CD4-positive, alpha-beta T cell (primary cell): ENCODE data around the gene RIPOR1. TPM values are rescaled to one million over a fixed set of nuclear protein-coding genes. Genes with fewer than 3 reads are reported as not detected.

Experiments
- ATAC-seq: fragments of 200-7000 bp; cut with Tn5 transposase; one replicate; pipeline ENCODE4 v1.10.0; 2022; ENCODE audit warnings: mild to moderate bottlenecking; ENCODE audit not compliant: poor library complexity
- CTCF ChIA-PET: fragments of 350-600 bp; sonication (Branson Sonifier 250); formaldehyde crosslinking; loops from one replicate; lab custom pipeline; 2021; ENCODE audit warnings: antibody characterized with exemption, inconsistent platforms; lab: Charles Lee
- POLR2A ChIA-PET: fragments of 350-600 bp; sonication (Branson Sonifier 250); formaldehyde crosslinking; loops from one replicate; lab custom pipeline; 2021; ENCODE audit warnings: antibody characterized with exemption, inconsistent platforms; lab: Charles Lee
- DNase-seq, 14 experiments: peaks; one replicate each; pipeline ENCODE4 v3.0.0-alpha.2; 2013 to 2020; ENCODE audit warnings: mixed read lengths in 2 of 14
- H3K27ac ChIP-seq, 2 donors: one replicate each; pipeline versions ENCODE4 v1.5.1 to v1.7.0; 2013; ENCODE audit warnings: low read length in 2 of 2, low read depth in 1 of 2, mild to moderate bottlenecking in 1 of 2
- H3K27me3 ChIP-seq, 2 experiments: 1 replicate in 1 of 2; 2 replicates in 1 of 2; pipeline versions ENCODE4 v1.6.1 to v1.7.0; 2013; ENCODE audit warnings: low read length in 2 of 2, control low read depth in 1 of 2, mild to moderate bottlenecking in 1 of 2, moderate library complexity in 1 of 2; ENCODE audit not compliant: insufficient read depth in 2 of 2, control insufficient read depth in 1 of 2
- H3K36me3 ChIP-seq: one replicate; pipeline ENCODE4 v1.6.1; 2013; ENCODE audit warnings: low read length, control low read depth; ENCODE audit not compliant: insufficient read depth
- H3K4me1 ChIP-seq: one replicate; pipeline ENCODE4 v1.6.1; 2013; ENCODE audit warnings: low read length, control low read depth; ENCODE audit not compliant: insufficient read depth
- H3K4me3 ChIP-seq: one replicate; pipeline ENCODE4 v1.5.1; 2013; ENCODE audit warnings: mild to moderate bottlenecking, low read length, moderate library complexity
- H3K9me3 ChIP-seq, 2 experiments: 1 replicate in 1 of 2; 2 replicates in 1 of 2; pipeline versions ENCODE4 v1.6.1 to v1.7.0; 2013; ENCODE audit warnings: low read length in 2 of 2, mild to moderate bottlenecking in 2 of 2, control low read depth in 1 of 2, moderate library complexity in 1 of 2; ENCODE audit not compliant: control insufficient read depth in 1 of 2, insufficient read depth in 1 of 2
- H3K27ac Mint-ChIP-seq: one replicate; pipeline ENCODE4 v1.8.0; 2020; ENCODE audit warnings: mixed read lengths
- H3K27me3 Mint-ChIP-seq: one replicate; pipeline ENCODE4 v1.8.0; 2021; ENCODE audit warnings: mixed read lengths
- H3K36me3 Mint-ChIP-seq: one replicate; pipeline ENCODE4 v1.8.0; 2021; ENCODE audit warnings: low read depth, mixed read lengths
- H3K4me1 Mint-ChIP-seq: one replicate; pipeline ENCODE4 v1.8.0; 2021; ENCODE audit warnings: low read depth, mixed read lengths
- H3K4me3 Mint-ChIP-seq: one replicate; pipeline ENCODE4 v1.8.0; 2020; ENCODE audit warnings: mild to moderate bottlenecking, mixed read lengths
- H3K9me3 Mint-ChIP-seq: one replicate; pipeline ENCODE4 v1.8.0; 2020; ENCODE audit warnings: mixed read lengths
- intact Hi-C, 2 experiments: fragments of 100-400 bp; cut with DNase I in 1 of 2; cut with micrococcal nuclease in 1 of 2; formaldehyde crosslinking; loops; one replicate each; pipeline versions ENCODE4 v1.15.1 to v1.9.0; 2023 to 2025; cut with DNase I, micrococcal nuclease
- total RNA-seq, 174 experiments: library from RNA in 2 of 174; stranded (reverse) in 2 of 174; gene quantifications; one replicate each; pipeline ENCODE4 v1.2.3 and lab custom pipeline; 2021 to 2026
- TF ChIP-seq, protein P1 (sequence below): fragments of 200-600 bp; IDR thresholded peaks from one replicate; pipeline ENCODE4 v1.8.0; 2022; ENCODE audit warnings: antibody characterized with exemption, mild to moderate bottlenecking

RIPOR1 gene
- total RNA-seq, 2 experiments from 2014 or later: 21.3 to 25.4 TPM

DNA sequence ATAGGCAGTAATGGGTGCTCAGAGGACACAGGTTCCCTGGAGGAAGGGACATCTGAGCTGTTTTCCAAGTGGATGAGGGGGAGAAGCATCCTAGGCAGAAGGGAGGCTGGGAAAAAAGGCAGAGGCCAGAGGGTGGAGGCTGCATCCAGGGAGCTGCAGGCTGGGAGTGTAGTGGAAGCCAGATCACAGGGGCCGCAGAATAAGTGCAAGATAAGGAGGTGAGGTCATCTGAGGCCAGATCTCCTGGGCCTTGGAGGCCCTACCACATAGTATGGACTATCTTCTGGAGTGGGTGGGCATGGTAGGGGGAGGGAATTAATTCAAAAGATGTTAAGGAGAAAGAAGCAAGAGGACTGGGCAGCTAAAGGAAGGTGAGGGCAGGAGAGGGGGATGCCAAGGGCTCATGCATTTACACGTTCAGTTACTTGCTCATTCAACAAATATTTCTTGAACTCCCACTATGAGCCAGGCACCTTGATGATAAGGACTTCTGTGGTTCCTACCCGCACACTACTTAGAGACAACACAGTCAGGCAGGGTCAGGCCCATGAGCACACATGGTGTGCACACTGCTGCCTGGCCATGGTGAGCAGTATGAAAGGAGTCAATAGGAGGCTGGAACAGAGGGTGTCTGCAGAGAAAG lies 2.4 kb upstream of the RIPOR1 start:
- DNase-seq: peak in 1 of 14 experiments; percentile 9
- Histone ChIP-seq H3K27me3 (peaks cover 19 to 23% of the 10 kb centered on the region in 2 experiments), H3K27ac (no peak overlapping the region), H3K36me3 (no peaks in the 10 kb centered on the region), H3K9me3 (no peaks in the 10 kb centered on the region), H3K4me1 (peaks cover 36% of the 10 kb centered on the region), H3K4me3 (no peak overlapping the region)
- H3K27ac Mint-ChIP-seq: no peak overlapping the region
- intact Hi-C loops: no loop called here
- peaks cover 15% of the 10 kb centered on the region for H3K27me3 Mint-ChIP-seq
- ATAC-seq: no peak
- no peaks in the 10 kb centered on the region for H3K9me3 Mint-ChIP-seq
- POLR2A ChIA-PET: interaction anchor here (1.7 kb wide), 1 partner anchor 10 kb away, joined by 8 read pairs; no protein-coding TSS in a partner anchor
- CTCF ChIA-PET: interaction anchor here (1.0 to 1.8 kb wide), 2 partner anchors 11 to 12 kb away, joined by 3 to 5 read pairs; no protein-coding TSS in a partner anchor
- peaks cover 22% of the 10 kb centered on the region for H3K4me1 Mint-ChIP-seq
- TF ChIP-seq, protein P1, sequence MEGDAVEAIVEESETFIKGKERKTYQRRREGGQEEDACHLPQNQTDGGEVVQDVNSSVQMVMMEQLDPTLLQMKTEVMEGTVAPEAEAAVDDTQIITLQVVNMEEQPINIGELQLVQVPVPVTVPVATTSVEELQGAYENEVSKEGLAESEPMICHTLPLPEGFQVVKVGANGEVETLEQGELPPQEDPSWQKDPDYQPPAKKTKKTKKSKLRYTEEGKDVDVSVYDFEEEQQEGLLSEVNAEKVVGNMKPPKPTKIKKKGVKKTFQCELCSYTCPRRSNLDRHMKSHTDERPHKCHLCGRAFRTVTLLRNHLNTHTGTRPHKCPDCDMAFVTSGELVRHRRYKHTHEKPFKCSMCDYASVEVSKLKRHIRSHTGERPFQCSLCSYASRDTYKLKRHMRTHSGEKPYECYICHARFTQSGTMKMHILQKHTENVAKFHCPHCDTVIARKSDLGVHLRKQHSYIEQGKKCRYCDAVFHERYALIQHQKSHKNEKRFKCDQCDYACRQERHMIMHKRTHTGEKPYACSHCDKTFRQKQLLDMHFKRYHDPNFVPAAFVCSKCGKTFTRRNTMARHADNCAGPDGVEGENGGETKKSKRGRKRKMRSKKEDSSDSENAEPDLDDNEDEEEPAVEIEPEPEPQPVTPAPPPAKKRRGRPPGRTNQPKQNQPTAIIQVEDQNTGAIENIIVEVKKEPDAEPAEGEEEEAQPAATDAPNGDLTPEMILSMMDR: no peak
- peak overlapping the region; percentile 67 for H3K4me3 Mint-ChIP-seq
- H3K36me3 Mint-ChIP-seq: no peaks in the 10 kb centered on the region

DNA sequence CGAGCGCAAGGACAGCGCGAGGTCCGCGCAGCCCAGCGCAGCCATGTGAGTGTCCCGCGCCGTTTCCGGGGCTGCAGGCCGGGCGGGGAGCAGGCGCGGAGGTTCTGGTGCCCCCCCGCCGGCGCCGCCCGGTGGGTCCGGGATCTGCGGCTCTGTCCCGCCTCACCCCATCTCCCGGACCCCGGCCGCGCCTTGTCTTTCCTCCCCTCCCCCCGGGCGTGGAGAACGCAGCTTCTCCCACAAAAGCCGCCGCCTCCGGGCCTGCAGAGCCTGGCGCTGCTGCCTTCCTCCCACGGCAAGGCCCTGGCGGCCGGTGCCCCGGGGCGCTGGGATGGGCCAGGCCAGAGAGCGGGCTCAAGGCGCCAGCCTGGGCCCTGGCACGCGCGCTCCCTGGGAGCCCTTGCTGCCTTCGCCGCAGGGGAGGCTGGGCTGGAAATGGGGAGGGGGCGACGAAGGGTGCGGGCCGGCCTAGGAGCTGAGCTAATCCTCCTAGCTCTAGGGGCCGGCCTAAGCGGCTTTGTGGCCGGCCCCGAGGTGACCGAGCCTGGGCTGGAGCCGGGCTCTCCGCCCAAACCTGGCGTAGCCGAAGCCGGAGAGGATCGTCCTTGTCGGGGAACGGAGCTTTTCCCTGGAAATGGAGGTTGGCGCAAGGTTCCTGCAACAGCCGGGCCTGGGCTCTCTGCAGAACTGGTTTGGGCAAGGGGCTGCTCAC lies 397 bp downstream of the RIPOR1 start:
- DNase-seq: peak in 6 of 14 experiments; percentile 17 to 56 (median 34)
- Histone ChIP-seq H3K4me1 (peaks cover 35% of the 10 kb centered on the region), H3K27me3 (peaks cover 22 to 25% of the 10 kb centered on the region in 2 experiments), H3K27ac (no peak overlapping the region), H3K4me3 (peak overlapping the region; percentile 56), H3K9me3 (no peaks in the 10 kb centered on the region), H3K36me3 (no peaks in the 10 kb centered on the region)
- intact Hi-C loops: no loop called here
- ATAC-seq: peak; percentile 43
- ChIA-PET POLR2A (interaction anchor here (0.9 to 2.5 kb wide), 10 partner anchors 8 to 139 kb away, joined by 3 to 13 read pairs (median 4); partner anchors contain the start of genes ACD, CARMIL2 and CTCF), CTCF (interaction anchor here (1.5 to 6.1 kb wide), 3 partner anchors 8 to 116 kb away, joined by 3 to 45 read pairs (median 6); partner anchors contain the start of gene CARMIL2)
- no peak overlapping the region for H3K27ac Mint-ChIP-seq
- peaks cover 20% of the 10 kb centered on the region for H3K27me3 Mint-ChIP-seq
- TF ChIP-seq, protein P1: no peak
- H3K4me3 Mint-ChIP-seq: peak overlapping the region; percentile 85
- peaks cover 27% of the 10 kb centered on the region for H3K4me1 Mint-ChIP-seq
- H3K36me3 Mint-ChIP-seq: no peaks in the 10 kb centered on the region
- no peaks in the 10 kb centered on the region for H3K9me3 Mint-ChIP-seq

DNA sequence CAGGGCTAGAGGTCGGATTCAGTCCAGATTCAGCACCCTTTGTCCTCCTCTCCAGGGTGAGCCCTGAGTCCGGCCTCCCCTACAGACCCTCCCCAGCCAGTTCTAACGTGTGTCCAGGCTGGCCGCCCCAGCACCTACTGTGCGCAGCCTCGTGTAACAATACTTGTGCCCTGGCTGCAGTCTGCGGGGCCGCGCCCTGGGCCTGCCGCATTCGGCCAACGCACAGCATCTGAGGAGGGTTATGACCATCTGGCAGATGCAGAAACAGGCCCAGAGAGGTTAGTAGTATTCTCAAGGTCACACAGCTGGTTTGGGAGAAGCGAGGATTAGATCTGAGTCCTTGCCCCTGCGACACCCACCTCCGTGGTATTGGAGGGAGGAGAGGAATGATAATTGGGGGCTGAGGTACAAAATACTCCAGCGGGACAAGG lies 968 bp downstream of the RIPOR1 start:
- peak overlapping the region; percentile 85 for H3K4me3 Mint-ChIP-seq
- Histone ChIP-seq H3K4me3 (peak overlapping the region; percentile 56), H3K27me3 (peaks cover 22 to 25% of the 10 kb centered on the region in 2 experiments), H3K9me3 (no peaks in the 10 kb centered on the region), H3K27ac (no peak overlapping the region), H3K4me1 (peaks cover 35% of the 10 kb centered on the region), H3K36me3 (no peaks in the 10 kb centered on the region)
- H3K4me1 Mint-ChIP-seq: peaks cover 27% of the 10 kb centered on the region
- no peaks in the 10 kb centered on the region for H3K9me3 Mint-ChIP-seq
- intact Hi-C loops: no loop called here
- no peak overlapping the region for H3K27ac Mint-ChIP-seq
- ATAC-seq (no peak), DNase-seq (peak in 1 of 14 experiments; percentile 24)
- ChIA-PET POLR2A (interaction anchor here (0.9 to 2.5 kb wide), 9 partner anchors 8 to 139 kb away, joined by 3 to 13 read pairs (median 5); partner anchors contain the start of genes CARMIL2 and CTCF), CTCF (interaction anchor here (1.5 to 6.1 kb wide), 3 partner anchors 8 to 115 kb away, joined by 3 to 45 read pairs (median 6); partner anchors contain the start of gene CARMIL2)
- peaks cover 20% of the 10 kb centered on the region for H3K27me3 Mint-ChIP-seq
- no peaks in the 10 kb centered on the region for H3K36me3 Mint-ChIP-seq
- TF ChIP-seq, protein P1: no peak
